ENCODE results near the gene NGDN. TPM values are rescaled to one million over a fixed set of nuclear protein-coding genes. Genes with fewer than 3 reads are reported as not detected.
A peak's percentile ranks its signal among the peaks of the same experiment; 100 is the strongest.

The NGDN gene
- total RNA-seq, 1 experiment from 2014 or later: 47.6 TPM

DNA sequence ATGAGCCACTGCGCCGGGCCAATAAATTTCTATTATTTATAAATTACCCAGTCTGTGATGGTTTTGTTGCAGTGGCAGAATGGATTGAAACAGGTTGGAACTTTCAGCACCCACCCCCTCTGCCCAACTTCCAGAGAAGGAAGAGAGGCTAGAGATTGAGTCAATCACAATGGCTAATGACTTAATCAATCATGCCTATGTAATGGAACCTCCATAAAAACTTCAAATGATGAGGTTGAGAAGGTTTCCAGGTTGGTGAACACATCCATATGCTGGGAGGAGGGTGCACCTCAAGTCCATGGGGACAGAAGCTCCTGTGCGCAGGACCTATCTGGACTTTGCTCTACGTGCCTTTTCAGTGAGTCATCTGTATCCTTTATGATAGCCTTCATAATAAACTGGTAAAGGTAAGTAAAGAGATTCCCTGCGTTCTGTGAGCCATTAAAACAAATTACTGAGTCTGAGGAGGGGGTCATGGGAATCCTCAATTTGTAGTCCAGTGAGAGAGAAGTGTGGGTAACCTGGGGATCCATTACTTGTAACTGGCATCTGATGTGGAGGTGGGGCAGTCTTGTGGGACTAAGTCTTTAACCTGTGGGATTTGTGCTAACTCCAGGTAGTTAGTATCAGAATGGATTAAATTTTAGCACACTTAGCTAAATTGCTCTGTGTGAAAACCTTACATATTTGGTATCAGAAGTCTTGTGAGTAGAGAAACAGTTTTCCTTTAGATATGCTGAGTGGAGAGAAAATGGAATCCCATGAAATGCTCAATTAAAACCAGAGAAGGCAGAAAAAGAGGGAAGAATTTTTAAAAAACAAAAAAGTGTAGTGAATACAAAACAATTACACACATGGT lies 11.7 kb upstream of the NGDN start:
- DNase-seq (ENCODE audit: low spot score): no peak
- in situ Hi-C loops (cut with HindIII; ENCODE audit: low sequenced_read_pairs): no loop called here

DNA sequence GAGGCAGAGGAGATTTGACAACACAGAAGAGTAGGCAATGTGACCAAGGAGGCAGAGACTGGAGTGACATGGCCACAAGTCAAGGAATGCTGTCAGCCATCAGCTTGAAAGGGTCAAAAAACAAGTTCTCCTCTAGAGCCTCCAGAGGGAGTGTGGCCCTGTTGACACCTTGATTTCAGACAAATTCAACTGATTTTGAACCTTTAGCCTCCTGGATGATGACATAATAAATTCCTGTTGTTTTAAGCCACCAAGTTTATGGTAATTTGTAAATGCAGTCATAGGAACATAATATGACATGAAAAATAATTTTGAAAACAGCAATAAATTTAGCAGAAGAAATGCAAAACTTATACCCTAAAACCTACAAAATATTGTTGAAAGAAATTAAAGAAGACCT lies 8.5 kb upstream of the NGDN start:
- no peak for DNase-seq (ENCODE audit: low spot score)
- in situ Hi-C loops (cut with HindIII; ENCODE audit: low sequenced_read_pairs): no loop called here

DNA sequence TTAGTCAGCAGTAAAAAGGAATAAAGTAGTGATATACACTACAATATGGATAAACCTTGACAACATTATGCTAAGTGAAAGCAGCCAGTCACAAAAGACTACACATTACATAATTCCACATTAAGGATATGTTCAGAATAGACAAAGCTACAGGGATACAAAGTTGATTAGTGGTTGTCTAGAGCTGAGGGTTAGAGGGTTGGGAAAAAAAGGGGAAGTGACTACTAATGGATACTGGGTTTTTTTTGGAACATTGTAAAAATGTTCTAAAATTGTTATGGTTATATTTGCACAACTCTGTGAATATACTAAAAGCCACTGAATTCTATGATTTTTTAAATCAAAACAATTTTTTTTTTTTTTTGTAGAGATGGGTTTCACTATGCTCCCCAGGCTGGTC lies 4.8 kb upstream of the NGDN start:
- DNase-seq (ENCODE audit: low spot score): no peak
- in situ Hi-C loops (cut with HindIII; ENCODE audit: low sequenced_read_pairs): no loop called here

DNA sequence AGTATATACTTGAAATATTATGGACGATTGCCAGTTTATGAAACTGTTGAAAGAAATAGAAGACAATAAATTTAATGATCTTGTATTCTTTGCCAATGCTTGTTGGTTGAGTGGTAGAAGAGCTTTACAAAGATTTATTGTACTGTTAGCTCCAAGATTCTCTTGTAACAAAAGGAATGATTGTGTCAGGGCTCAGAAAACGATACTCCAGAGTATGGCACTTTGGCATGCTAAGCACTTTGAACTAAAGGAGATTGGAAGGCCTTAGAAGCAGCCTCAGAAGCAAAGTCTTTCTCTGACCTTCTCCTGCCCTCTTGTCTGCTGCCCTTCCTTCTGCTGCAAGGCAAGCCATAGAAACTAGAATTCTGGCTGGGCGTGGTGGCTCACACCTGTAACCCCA lies 4.2 kb upstream of the NGDN start:
- no peak for DNase-seq (ENCODE audit: low spot score)
- in situ Hi-C loops (cut with HindIII; ENCODE audit: low sequenced_read_pairs): no loop called here

DNA sequence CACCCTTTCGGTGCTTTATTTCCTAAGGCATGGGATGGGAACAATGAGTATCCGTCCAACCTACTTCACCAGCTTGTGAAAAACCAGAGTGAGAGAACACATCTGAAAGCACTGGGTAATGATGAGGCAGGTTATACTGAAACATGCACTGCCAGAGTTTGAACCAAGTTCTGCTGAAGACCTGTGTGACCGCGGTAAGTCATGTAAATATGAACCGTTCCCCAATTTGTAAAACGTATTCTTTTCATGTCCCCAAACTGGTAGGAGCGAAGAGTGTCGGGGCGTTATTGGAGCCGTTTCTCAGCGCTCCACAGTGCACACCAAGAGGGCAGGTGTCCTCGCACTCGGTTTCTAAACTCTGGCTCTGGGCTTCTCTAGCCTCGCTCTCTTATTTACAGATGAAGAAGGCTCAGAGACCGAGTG lies 788 bp upstream of the NGDN start:
- in situ Hi-C loops (cut with HindIII; ENCODE audit: low sequenced_read_pairs): no loop called here
- no peak for DNase-seq (ENCODE audit: low spot score)

DNA sequence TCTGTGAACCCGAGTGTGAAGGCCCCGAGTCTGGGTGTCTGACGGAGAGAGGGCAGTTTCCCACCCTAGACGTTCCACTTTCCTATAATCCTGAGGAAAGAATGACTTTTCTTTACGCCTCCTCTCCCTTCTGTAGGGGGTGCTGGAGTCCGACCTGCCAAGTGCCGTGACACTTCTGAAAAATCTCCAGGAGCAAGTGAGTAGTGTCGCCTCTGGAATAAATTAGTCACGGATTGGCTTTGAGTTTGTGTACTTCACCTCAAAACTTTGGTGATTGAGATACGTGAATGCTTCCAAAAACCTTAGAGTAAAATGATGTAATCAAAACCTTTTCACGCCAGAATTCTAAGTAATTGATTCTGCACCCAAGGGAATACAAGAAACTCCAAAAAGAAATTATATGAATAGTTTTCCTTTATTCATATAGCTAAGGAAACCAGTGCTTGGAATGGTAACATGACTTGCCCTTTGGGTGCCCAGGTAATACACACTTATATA lies 452 bp downstream of the NGDN start:
- in situ Hi-C loops (cut with HindIII; ENCODE audit: low sequenced_read_pairs): no loop called here
- DNase-seq (ENCODE audit: low spot score): no peak

DNA sequence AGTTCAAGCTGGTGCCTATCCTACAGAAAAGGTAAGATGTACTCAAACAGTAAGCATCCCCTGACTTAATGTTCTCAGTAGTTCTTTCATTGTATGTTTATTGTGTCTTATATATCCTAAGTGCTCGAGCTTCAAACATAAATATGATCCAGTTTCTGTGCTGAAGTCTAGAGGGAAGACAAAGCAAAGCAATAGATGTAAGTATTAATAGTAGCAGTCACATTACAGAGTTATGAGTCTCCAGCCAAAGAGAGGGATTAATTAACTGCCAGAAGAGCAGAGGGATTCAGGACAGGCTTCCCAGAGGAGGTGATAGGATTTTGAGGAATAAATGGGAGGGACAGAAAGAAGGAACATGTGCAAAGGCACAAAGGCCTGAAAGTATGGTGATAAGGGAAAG lies 1.4 kb downstream of the NGDN start:
- DNase-seq (ENCODE audit: low spot score): no peak
- in situ Hi-C loops (cut with HindIII; ENCODE audit: low sequenced_read_pairs): no loop called here

DNA sequence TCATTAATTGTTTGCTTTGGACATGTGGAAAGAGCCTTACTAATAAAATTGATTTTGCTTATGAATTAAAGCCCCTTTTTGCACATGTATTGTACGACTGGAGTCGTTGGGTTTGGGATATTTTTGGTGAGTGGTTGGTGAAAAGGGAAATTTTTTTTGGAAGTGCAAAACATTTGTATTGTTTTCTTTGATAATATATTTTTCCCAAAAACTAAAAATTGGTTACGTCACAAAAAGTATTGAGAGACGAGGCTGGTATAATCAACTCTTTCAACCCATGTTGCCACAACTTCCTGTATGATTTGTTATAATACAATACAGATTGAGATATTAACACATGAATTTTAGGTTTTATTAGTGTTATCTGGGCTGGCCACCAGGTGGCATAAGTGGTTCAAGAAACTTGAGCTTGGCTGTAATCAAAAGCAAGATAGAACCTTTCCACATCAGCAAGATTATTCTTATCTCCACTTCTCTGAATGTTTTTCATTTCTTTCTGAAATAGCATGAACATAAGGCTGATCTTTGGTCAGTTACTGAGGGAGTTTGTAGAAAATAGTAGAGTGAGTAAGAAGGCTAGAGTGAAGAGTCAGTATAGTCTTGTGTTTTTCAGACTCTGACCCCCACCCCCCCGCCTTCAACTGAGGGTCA lies 8.7 kb downstream of the NGDN start:
- DNase-seq (ENCODE audit: low spot score): peak; percentile 81
- in situ Hi-C loops (cut with HindIII; ENCODE audit: low sequenced_read_pairs): no loop called here

DNA sequence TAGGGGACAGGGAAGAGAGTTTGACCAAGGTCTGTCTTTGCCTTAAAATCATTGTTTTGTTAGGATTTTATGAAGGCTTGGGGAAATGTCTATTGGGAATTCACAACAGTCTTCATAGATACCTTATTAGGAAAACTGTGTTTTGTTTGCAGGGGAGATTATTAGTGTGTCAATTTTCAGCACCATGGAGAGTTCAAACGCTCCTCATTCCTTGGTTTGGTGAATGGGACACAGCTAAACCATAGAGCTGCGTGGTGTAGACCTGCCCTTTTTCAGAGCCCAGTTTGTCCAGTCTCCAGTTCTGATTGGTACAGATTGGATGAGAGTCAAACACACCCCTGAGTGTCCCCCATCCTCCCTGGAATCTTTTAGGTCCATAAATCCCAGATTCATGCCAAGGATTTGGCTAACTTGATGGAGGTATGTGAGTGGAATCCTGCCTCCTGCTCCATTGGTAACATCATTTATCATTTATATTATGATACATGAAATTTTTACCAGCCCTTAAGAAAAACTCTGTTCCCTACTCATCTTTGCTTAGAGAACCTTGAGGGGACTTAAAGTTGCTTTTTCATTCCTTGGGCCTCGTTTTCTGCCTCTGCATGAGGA lies 12.0 kb downstream of the NGDN start:
- no peak for DNase-seq (ENCODE audit: low spot score)
- in situ Hi-C loops (cut with HindIII; ENCODE audit: low sequenced_read_pairs): no loop called here

DNA sequence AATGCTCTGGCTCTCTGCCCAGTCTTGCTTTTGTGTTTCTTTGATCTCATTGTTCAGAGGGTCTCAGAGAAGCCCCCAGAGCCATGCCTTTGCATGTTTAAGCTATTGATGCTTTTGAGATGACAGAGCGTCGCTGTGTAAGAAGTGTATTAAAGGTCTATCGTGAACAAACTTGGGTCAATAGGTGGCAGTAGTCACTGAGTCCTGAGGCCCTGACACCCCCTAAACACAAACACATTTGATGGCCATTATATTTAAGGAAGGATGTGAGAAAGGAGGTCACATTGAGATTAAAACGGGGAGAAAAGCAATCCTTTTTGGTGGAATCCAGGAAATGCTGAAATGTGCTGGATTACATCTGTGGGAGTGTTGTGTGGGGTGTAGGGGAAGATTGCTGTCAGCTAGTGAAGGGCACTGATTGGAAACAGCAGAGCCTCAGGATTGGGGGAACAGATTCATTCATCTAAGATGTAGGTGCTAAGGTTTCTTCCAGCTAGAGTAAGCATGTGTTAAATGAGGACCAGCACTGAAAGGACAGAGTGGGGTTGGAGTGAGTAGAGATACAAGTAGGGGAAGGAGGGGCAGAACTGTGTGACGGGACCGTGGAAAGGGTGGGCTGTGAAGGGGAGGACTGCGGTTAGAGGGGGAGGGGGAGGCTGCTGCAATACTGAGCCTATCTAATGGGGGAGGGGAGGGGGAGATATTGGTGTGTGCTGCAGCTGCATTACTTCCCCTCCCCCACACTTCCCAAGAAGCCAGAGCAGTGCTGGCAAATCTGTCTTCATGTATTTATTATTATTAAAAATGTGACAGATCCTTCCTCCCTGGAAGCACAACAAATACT lies 12.7 kb downstream of the NGDN start:
- peak; percentile 84 for DNase-seq (ENCODE audit: low spot score)
- in situ Hi-C loops (cut with HindIII; ENCODE audit: low sequenced_read_pairs): no loop called here

DNA sequence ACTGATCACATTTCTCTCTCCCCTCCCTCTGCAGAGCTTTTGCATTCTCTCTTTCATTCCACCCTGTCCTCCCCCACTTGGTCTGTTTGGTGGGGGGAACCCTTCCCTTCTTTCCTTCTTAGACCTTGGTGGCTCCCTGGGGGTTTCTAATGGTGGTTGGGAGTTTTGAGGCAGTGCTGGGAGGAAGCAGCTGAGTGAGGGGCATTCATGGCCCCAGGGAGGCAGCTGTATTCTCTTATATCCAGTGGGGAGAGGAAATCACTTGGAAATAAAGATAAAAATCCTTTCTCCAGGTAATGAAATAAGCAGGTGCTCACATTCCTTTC lies 13.3 kb downstream of the NGDN start:
- no peak for DNase-seq (ENCODE audit: low spot score)

DNA sequence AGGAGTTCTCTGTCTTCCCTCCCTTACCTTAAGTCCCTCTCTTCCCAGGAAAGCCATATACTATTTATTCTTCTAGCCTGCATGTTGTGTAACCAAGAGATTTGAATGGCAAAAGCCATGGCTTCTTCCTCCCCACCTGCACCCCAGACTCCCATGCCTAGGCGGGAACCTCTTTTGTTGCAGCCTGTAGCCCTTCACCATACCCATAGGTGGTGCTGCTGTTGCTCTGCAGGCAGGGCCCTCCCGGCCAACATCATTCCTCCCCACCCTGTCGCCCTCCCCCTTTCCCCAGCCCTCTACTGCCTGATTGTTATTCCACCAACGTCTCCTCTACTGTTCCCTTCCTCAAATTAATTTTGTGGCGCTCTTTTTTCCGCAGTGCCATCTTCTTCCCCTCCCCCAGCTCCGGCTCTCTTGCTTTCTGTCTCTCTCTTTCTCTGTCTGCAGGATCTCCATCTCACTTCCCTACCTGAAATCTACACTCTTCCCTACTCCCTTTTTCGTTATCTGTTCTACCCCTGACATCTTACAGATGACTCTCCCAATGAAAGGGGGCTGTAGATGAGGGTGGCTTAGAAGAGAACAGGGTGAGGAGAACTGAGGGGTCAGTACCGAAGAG lies 13.8 kb downstream of the NGDN start:
- DNase-seq (ENCODE audit: low spot score): peak; percentile 91
- in situ Hi-C loops (cut with HindIII; ENCODE audit: low sequenced_read_pairs): no loop called here

More for the DNA sequence above, 13.3 kb downstream of the NGDN start:
- in situ Hi-C loops (cut with HindIII; ENCODE audit: low sequenced_read_pairs): no loop called here

DNA sequence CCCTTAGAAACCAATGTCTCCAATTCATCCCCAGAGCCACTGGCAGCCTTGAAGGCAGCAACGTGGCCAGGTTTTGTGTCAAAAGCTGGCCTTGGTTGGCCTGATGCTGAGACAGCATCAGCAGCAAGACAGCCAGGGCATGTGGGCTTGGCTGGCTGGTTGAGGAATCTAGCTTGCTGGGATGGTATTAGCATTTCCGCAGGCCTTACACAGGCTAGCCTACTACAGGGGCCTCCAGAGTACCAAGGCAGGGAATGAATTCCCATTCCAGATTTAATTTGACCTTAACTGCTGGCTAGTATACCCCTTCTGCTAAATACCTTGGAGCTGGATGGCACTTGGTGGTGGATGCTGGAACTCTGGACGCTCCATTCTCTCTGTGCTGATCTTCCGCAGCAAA lies 15.8 kb downstream of the NGDN start:
- in situ Hi-C loops (cut with HindIII; ENCODE audit: low sequenced_read_pairs): no loop called here
- peak; percentile 62 for DNase-seq (ENCODE audit: low spot score)

DNA sequence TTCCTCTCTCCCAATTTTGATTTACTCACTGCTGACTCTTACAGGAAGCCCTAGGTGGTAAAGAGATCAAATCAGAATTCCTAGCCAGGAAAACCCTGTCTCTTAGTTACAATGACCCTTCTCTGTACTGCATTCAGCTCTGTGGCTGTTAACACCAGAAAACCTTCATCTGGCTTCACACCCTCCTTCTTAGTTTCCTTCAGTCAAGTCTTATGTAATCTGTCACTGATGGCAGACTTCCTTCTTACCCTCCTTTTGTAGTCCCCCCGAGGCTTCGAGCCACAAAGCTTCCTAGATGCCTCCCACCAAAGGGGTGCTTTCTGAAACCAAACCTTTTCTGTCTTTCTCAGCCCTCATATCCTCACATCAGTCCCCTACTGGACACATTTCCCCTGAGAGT lies 16.5 kb downstream of the NGDN start:
- peak; percentile 68 for DNase-seq (ENCODE audit: low spot score)
- in situ Hi-C loops (cut with HindIII; ENCODE audit: low sequenced_read_pairs): no loop called here

DNA sequence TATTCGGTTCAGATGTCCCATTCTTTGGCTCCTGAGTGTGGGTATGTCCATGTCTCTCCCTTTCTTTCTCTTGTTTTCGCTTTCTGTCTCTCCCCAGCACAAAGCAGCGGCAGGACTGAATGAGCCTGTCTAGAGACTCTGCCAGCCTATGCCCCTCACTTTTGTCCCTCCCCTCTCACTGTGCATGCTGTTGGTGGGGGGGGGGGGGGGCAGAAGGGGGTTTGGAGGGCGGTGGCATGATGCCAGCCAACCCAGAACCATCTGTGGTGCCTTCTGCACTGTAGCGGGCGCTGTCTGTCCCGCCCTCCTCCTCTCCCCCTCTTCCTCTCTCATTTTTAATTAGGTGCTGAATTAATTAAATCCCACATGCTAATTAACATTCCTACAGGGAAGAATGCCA lies 17.7 kb downstream of the NGDN start:
- in situ Hi-C loops (cut with HindIII; ENCODE audit: low sequenced_read_pairs): no loop called here

DNA sequence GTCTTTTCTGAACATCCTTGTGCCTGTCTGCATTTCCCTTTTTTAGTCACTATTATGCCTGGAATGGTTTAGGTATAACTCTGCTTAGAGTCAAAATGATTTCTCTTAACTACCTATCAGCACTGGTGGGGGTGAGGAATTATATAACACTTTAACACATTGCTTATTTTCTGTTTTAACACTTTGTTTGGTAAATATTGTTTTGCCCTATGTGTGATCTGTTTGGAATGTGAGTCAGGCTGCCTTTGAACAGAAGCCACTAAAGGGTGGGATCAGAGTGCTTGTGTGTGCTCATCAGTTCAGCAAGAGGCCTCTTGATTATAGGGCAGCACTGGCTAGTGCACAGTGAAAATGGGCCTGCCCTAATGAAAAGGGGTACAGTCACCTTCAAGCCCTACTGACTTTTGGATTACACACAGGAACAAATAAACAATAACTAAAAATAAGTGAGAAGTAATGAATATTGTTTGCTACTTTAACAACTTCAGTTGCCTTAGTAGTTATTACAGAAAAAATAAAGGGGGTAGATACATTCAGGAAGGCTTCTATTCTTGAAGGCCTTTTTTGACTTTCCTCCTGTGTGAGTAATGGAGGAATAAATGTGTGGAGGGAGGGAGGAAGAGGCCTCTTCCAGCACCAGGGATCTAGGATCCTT lies 23.2 kb downstream of the NGDN start:
- DNase-seq (ENCODE audit: low spot score): no peak
- in situ Hi-C loops (cut with HindIII; ENCODE audit: low sequenced_read_pairs): no loop called here

More for the DNA sequence above, 17.7 kb downstream of the NGDN start:
- DNase-seq (ENCODE audit: low spot score): peak; percentile 88

DNA sequence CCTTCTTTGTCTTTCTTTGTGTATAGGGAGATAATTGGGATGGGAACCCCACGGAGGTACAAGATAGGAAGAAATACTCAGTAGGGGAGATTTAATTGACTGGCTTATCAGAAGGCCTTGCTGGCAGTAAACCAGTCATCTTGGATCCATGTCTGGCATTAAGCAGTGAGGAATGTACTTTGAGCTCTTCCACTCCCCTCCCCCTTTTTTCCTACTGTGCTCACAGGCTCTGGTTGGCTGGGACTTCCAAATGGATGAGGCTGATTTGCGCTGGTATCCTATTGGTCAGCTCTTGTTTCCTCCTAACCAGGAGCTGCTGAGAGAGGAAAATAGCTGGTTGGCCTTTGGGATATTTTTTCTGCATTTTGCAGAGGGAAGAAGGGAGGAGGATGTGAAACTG lies 24.7 kb downstream of the NGDN start:
- peak; percentile 88 for DNase-seq (ENCODE audit: low spot score)
- in situ Hi-C loops (cut with HindIII; ENCODE audit: low sequenced_read_pairs): no loop called here

DNA sequence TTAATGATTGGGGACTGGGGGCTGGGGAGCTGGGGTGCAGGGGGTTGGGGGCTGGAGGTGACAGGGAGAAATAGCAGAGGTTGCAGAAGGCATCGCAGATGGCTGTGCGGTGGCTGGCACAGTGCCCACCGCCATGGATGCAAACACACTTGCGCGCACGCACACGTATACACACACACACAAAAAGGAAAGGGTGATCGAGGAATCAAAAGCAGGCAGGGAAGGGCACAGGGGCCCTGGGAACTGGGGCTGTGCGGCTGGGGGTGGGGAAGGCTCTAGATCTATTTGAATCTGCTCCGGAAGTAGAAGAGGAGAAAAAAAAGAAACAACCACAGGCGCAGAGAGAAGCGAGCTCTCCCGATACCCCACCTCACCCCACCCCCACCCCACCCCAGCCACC lies 42.7 kb downstream of the NGDN start:
- DNase-seq (ENCODE audit: low spot score): peak; percentile 56
- in situ Hi-C loops (cut with HindIII; ENCODE audit: low sequenced_read_pairs): no loop called here

All from G401 (cell line).